HepG2 (cell line): ENCODE results near the gene PRSS50. TPM values are rescaled to one million over a fixed set of nuclear protein-coding genes. Genes with fewer than 3 reads are reported as not detected.

Experiments used
- ATAC-seq: fragments of 200-7000 bp; cut with Tn5 transposase; 3 replicates; pipeline ENCODE4 v1.9.1; 2020; ENCODE audit warnings: mild to moderate bottlenecking, moderate library complexity
- BruUV-seq: library from RNA; stranded (reverse); fragments of 400-500 nt; replicated peaks from 2 replicates; lab custom pipeline; 2021; lab: Mats Ljungman, UMichigan
- CTCF ChIA-PET: fragments of 300-600 bp; formaldehyde crosslinking; extraction: SDS; loops from one replicate; lab custom pipeline; 2021; ENCODE audit warnings: low total read pairs, inconsistent platforms, low intra/inter-chr PET ratio; lab: Yijun Ruan, JAX
- POLR2A ChIA-PET: fragments of 350-600 bp; sonication (Branson Sonifier 250); formaldehyde crosslinking; loops from one replicate; lab custom pipeline; 2020; ENCODE audit warnings: antibody characterized with exemption, inconsistent platforms; lab: Yijun Ruan, JAX
- DNase-seq: peaks from one replicate; pipeline ENCODE4 v3.0.0-alpha.2; 2015; ENCODE audit warnings: low spot score
- FAIRE-seq: peaks from 3 replicates; lab custom pipeline; 2011; peaks lifted over from hg19 to GRCh38; lab: Jason Lieb, UNC
- H2AFZ ChIP-seq: one replicate; pipeline ENCODE4 v1.6.1; 2011; ENCODE audit warnings: low read length, inconsistent platforms
- H3K27ac ChIP-seq: fragments of 300-600 bp; 3 replicates; pipeline ENCODE4 v1.8.0; 2011; ENCODE audit warnings: mixed run types, mild to moderate bottlenecking, mixed read lengths, low read length, inconsistent platforms; ENCODE audit not compliant: insufficient read depth; ENCODE audit errors: extremely low read length
- H3K27me3 ChIP-seq, 2 experiments: fragments of 200-600 bp in 1 of 2; 2 replicates in 1 of 2; 3 replicates in 1 of 2; pipeline versions ENCODE4 v1.6.0 to v1.8.0; 2011; ENCODE audit warnings: low read length in 2 of 2, mild to moderate bottlenecking in 2 of 2, moderate library complexity in 2 of 2, inconsistent platforms in 1 of 2; ENCODE audit not compliant: insufficient read depth in 2 of 2, control insufficient read depth in 1 of 2
- H3K36me3 ChIP-seq, 2 experiments: fragments of 200-600 bp in 1 of 2; replicated peaks in 1 of 2; 2 replicates in 1 of 2; 3 replicates in 1 of 2; pipeline versions ENCODE4 v1.5.1 to v1.8.0; 2011; ENCODE audit warnings: low read length in 2 of 2, inconsistent platforms in 1 of 2; ENCODE audit not compliant: insufficient read depth in 2 of 2, control insufficient read depth in 1 of 2
- H3K4me1 ChIP-seq: 2 replicates; pipeline ENCODE4 v1.5.1; 2012; ENCODE audit warnings: low read length, inconsistent platforms; ENCODE audit not compliant: insufficient read depth
- H3K4me2 ChIP-seq: 2 replicates; pipeline ENCODE4 v1.6.0; 2011; ENCODE audit warnings: low read depth, low read length, inconsistent platforms
- H3K4me3 ChIP-seq, 3 experiments: fragments of 200-600 bp in 1 of 3; sonication (generic), shearing (Covaris generic) in 1 of 3; replicated peaks in 1 of 3; 2 replicates each; pipeline ENCODE4 v1.5.1; 2011 to 2016; ENCODE audit warnings: low read length in 3 of 3, inconsistent platforms in 2 of 3, low read depth in 2 of 3, mild to moderate bottlenecking in 2 of 3, control low read depth in 1 of 3, mixed read lengths in 1 of 3; ENCODE audit not compliant: insufficient read depth in 1 of 3
- H3K79me2 ChIP-seq: one replicate; pipeline ENCODE4 v1.6.1; 2011; ENCODE audit warnings: low read length, inconsistent platforms; ENCODE audit not compliant: insufficient read depth
- H3K9ac ChIP-seq: 2 replicates; pipeline ENCODE4 v1.6.0; 2011; ENCODE audit warnings: mild to moderate bottlenecking, low read depth, low read length, inconsistent platforms; ENCODE audit not compliant: insufficient read depth
- H3K9me3 ChIP-seq: 2 replicates; pipeline ENCODE4 v1.5.1; 2012; ENCODE audit warnings: mild to moderate bottlenecking, low read length
- H4K20me1 ChIP-seq: 2 replicates; pipeline ENCODE4 v1.6.0; 2011; ENCODE audit warnings: inconsistent platforms, mild to moderate bottlenecking, low read length, moderate library complexity; ENCODE audit not compliant: insufficient read depth
- KDM3A ChIP-seq: IDR thresholded peaks from 2 replicates; pipeline ENCODE4 v1.6.1; 2018; ENCODE audit warnings: low read depth, missing compliant biosample characterization
- MEIS1 ChIP-seq: sonication (generic); formaldehyde crosslinking; IDR thresholded peaks from 2 replicates; pipeline ENCODE4 v1.9.0; 2021; ENCODE audit warnings: mild to moderate bottlenecking, missing genetic modification reagents, moderate library complexity, borderline replicate concordance
- NR2F1 ChIP-seq, 2 experiments: fragments of 450-650 bp in 1 of 2; formaldehyde crosslinking in 1 of 2; IDR thresholded peaks; 2 replicates each; pipeline versions ENCODE4 v1.5.0 to v1.6.1; 2016 to 2020; ENCODE audit warnings: mild to moderate bottlenecking in 1 of 2, missing compliant biosample characterization in 1 of 2, missing genetic modification reagents in 1 of 2, moderate library complexity in 1 of 2
- POLR2AphosphoS5 ChIP-seq: IDR thresholded peaks from 2 replicates; pipeline ENCODE4 v1.6.1; 2012; ENCODE audit warnings: low read depth, low read length
- TGIF2 ChIP-seq: IDR thresholded peaks from 2 replicates; pipeline ENCODE4 v1.6.1; 2016; ENCODE audit warnings: control low read depth, missing compliant biosample characterization
- ZNF263 ChIP-seq: sonication (generic); formaldehyde crosslinking; IDR thresholded peaks from 2 replicates; pipeline ENCODE4 v1.4.0; 2020; ENCODE audit warnings: missing genetic modification reagents
- ZNF773 ChIP-seq: sonication (generic); formaldehyde crosslinking; IDR thresholded peaks from 2 replicates; pipeline ENCODE4 v1.4.0; 2020; ENCODE audit warnings: missing genetic modification reagents, borderline replicate concordance
- WGBS: methylation state at CpG from one replicate; pipeline ENCODE4 v1.1.6; 2017; ENCODE audit warnings: low lambda C conversion rate; 5-methylcytosine and 5-hydroxymethylcytosine counted together
- in situ Hi-C: cut with HindIII; loops from 2 replicates; pipeline ENCODE4 v1.10.0; 2017; ENCODE audit warnings: low pct_unique_long_range_greater_than_20kb; ENCODE audit not compliant: extremely low pct_ligation_motif_present
- intact Hi-C: fragments of 100-400 bp; cut with micrococcal nuclease; formaldehyde crosslinking; loops from one replicate; pipeline ENCODE4 v1.10.0; 2022; ENCODE audit not compliant: unreplicated experiment
- polyA plus RNA-seq, 8 experiments: library from polyadenylated mRNA; depleted of rRNA in 3 of 8; stranded (reverse) in 7 of 8; unstranded in 1 of 8; fragments of >200 nt; fragmentation: Illumina TruSeq in 4 of 8; extraction: Trizol in 4 of 8; gene quantifications; 2 replicates each; pipeline versions ENCODE4 v1.2.1 to v1.2.3, GENCODE V29; 2011 to 2016; ENCODE audit warnings: low read depth in 4 of 8, missing spikeins in 1 of 8, mixed read lengths in 1 of 8; ENCODE audit not compliant: insufficient read depth in 1 of 8
- total RNA-seq, 5 experiments: library from RNA; depleted of rRNA; stranded (reverse); fragments of >200 nt; fragmentation: Illumina TruSeq; extraction: Trizol; gene quantifications; 2 replicates each; pipeline ENCODE4 v1.2.3, GENCODE V29; 2016; ENCODE audit warnings: low read depth in 1 of 5
- TF ChIP-seq, protein P1 (sequence below): sonication (generic); formaldehyde crosslinking; conservative IDR thresholded peaks from 2 replicates; pipeline ENCODE4 v1.8.0; 2022; ENCODE audit warnings: low read depth, missing genetic modification reagents

PRSS50 gene
- total and polyA plus RNA-seq, 2 of the 13 experiments (the other 11 are each of a cell fraction or from before 2014, with no cell fraction given), result not detected

DNA sequence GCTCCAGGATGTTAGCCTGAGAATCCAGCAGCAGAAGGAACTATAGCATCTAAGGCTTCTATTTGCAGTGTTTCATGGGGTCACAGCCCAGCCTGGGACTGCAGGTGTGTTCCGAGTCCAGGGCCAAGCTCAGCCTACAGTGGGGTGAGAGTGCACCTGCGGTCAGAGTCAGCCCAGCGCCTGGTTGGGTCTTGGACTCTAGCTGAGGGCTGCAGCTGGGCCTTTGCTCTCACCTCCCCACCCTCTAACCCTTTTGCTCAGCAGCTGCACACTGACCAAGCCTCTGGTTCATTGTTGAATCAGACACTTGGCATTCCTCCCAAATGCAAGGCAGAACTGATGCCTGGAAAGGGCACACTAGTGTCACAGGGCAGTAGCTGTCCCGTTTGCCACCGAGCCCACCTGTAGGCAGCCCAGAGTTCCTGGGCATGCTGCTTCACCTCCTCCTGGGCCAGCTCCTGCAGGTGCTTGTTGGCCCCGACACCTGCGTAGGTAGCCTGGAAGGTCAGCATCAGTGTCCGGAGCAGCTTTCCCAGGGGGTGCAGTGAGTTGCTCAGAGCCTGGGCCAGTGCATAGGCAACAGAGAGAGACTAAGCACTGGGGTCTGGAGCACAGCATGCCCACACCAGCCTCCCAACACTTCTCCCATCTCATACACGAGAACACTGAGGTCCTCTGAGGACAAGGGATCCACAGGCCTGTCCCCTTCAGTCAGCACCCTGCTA lies 41.7 kb downstream of the PRSS50 start:
- no peaks in the 10 kb centered on the region for H3K36me3 ChIP-seq
- intact Hi-C loops (no loop called here), in situ Hi-C loops (no loop called here)
- no peaks in the 10 kb centered on the region for H4K20me1 ChIP-seq
- WGBS, result 3% methylated on average over 4 of the region's 9 CpGs
- H3K27ac ChIP-seq, result no peak overlapping the region
- peaks cover 0 to 48% of the 10 kb centered on the region in 2 experiments; a peak in 4 of 5 replicates for H3K27me3 ChIP-seq
- no peaks in the 10 kb centered on the region for H3K79me2 ChIP-seq
- TF ChIP-seq, protein P1, sequence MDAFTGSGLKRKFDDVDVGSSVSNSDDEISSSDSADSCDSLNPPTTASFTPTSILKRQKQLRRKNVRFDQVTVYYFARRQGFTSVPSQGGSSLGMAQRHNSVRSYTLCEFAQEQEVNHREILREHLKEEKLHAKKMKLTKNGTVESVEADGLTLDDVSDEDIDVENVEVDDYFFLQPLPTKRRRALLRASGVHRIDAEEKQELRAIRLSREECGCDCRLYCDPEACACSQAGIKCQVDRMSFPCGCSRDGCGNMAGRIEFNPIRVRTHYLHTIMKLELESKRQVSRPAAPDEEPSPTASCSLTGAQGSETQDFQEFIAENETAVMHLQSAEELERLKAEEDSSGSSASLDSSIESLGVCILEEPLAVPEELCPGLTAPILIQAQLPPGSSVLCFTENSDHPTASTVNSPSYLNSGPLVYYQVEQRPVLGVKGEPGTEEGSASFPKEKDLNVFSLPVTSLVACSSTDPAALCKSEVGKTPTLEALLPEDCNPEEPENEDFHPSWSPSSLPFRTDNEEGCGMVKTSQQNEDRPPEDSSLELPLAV (CRISPR knock-in tag), result no peak
- TF ChIP-seq ZNF773 (CRISPR knock-in tag) (no peak), KDM3A (CRISPR knock-in tag) (no peak), POLR2AphosphoS5 (no peak), ZNF263 (CRISPR knock-in tag) (no peak), MEIS1 (no peak), NR2F1 (CRISPR knock-in tag; IDR thresholded peaks at IDR 0.05) (no peak), TGIF2 (CRISPR knock-in tag) (no peak)
- FAIRE-seq, result no peak
- CTCF ChIA-PET, result interaction anchor here (1.1 kb wide), 1 partner anchor 188 kb away, joined by 3 read pairs; no protein-coding TSS in a partner anchor
- H3K4me3 ChIP-seq, result no peak overlapping the region
- no peak overlapping the region for H3K9ac ChIP-seq
- POLR2A ChIA-PET, result no interaction called here
- H3K9me3 ChIP-seq, result no peaks in the 10 kb centered on the region
- H3K4me2 ChIP-seq, result no peak overlapping the region
- DNase-seq, result no peak
- no TSS peak for BruUV-seq
- no peak overlapping the region for H2AFZ ChIP-seq
- H3K4me1 ChIP-seq, result no peaks in the 10 kb centered on the region
- peak; percentile 17; the same call in 1 of the 3 replicates for ATAC-seq
